Activated naive CD8-positive, alpha-beta T cell treated with anti-CD3 and anti-CD28 coated beads, Interleukin-2, amount 50 U/mL, for 16 hours (primary cell): ENCODE measurements around the gene CDKN2AIPNL.
"Not testable (repeated sequence)": the region's sequence is repeated elsewhere in the genome, so short reads cannot be mapped to it uniquely, and the experiment has no call there.

Experiments used
- DNase-seq: peaks from one replicate; pipeline ENCODE4 v3.0.0-alpha.2; 2020; ENCODE audit warnings: low read depth, low spot score

CDKN2AIPNL gene

GRCh38 chr5:134438721-134439123, 27.0 kb upstream of the CDKN2AIPNL start:
- no peak for DNase-seq

GRCh38 chr5:134437847-134438581, 26.3 kb upstream of the CDKN2AIPNL start:
- no peak for DNase-seq

GRCh38 chr5:134437340-134437846, 25.7 kb upstream of the CDKN2AIPNL start:
- no peak for DNase-seq

GRCh38 chr5:134436523-134437339, 25.1 kb upstream of the CDKN2AIPNL start:
- DNase-seq: no peak

- no peak for DNase-seq
Measured at GRCh38 chr5:134435560-134435959, 23.9 kb upstream of the CDKN2AIPNL start.

- DNase-seq: no peak
Measured at GRCh38 chr5:134432677-134433359, 21.1 kb upstream of the CDKN2AIPNL start.

GRCh38 chr5:134432174-134432573, 20.5 kb upstream of the CDKN2AIPNL start:
- DNase-seq: no peak

- DNase-seq: no peak
Measured at GRCh38 chr5:134430001-134430569, 18.4 kb upstream of the CDKN2AIPNL start.

- DNase-seq: no peak
Measured at GRCh38 chr5:134427540-134428041, 15.9 kb upstream of the CDKN2AIPNL start.

- no peak for DNase-seq
Measured at GRCh38 chr5:134426361-134426760, 14.7 kb upstream of the CDKN2AIPNL start.

- DNase-seq: no peak
Measured at GRCh38 chr5:134423376-134423775, 11.7 kb upstream of the CDKN2AIPNL start.

- no peak for DNase-seq
Measured at GRCh38 chr5:134422791-134423365, 11.2 kb upstream of the CDKN2AIPNL start.

GRCh38 chr5:134421038-134421437, 9.4 kb upstream of the CDKN2AIPNL start:
- not testable (repeated sequence) for DNase-seq

- DNase-seq: no peak
Measured at GRCh38 chr5:134420343-134420742, 8.7 kb upstream of the CDKN2AIPNL start.

- no peak for DNase-seq
Measured at GRCh38 chr5:134418958-134419357, 7.3 kb upstream of the CDKN2AIPNL start.

- no peak for DNase-seq
Measured at GRCh38 chr5:134417707-134418106, 6.0 kb upstream of the CDKN2AIPNL start.

GRCh38 chr5:134413046-134413445, 1.4 kb upstream of the CDKN2AIPNL start:
- DNase-seq: no peak

- DNase-seq: no peak
Measured at GRCh38 chr5:134411228-134411545, 494 bp downstream of the CDKN2AIPNL start.

GRCh38 chr5:134410822-134411221, 859 bp downstream of the CDKN2AIPNL start:
- DNase-seq: no peak

- no peak for DNase-seq
Measured at GRCh38 chr5:134409321-134409720, 2.4 kb downstream of the CDKN2AIPNL start.

- DNase-seq: no peak
Measured at GRCh38 chr5:134406390-134406789, 5.3 kb downstream of the CDKN2AIPNL start.
